CD4-positive, alpha-beta T cell treated with Interleukin-1 beta for 1 hour (primary cell): ENCODE measurements around the gene WDR37.
"Not testable (repeated sequence)": the region's sequence is repeated elsewhere in the genome, so short reads cannot be mapped to it uniquely, and the experiment has no call there.

Source experiments
- DNase-seq, 2 donors: peaks; one replicate each; pipeline ENCODE4 v3.0.0-alpha.2; 2020 to 2022

Gene WDR37

GRCh38 chr10:1044146-1044545, 12.0 kb upstream of the WDR37 start:
- DNase-seq: no peak

GRCh38 chr10:1044964-1045363, 11.2 kb upstream of the WDR37 start:
- DNase-seq: no peak

- no peak for DNase-seq
These were observed 10.8 kb upstream of the WDR37 start for GRCh38 chr10:1045415-1045814.

DNA sequence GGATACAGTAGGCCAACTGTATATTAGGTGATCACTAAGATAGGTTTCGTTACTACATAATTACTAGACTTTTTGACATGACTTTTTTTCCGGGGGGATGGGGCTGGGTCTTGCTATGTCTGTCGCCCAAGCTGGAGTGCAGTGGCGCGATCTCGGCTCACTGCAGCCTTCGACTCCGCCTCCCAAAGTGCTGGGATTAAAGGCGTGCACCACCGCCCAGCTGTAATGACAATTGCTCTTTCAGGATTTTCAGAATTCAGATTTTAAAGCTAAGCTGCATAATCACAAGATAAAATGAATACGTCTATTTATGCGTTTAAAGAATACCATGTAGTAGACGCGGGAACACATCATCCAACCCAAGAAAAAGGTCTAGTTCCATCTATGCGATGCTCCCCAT, 8.2 kb upstream of the WDR37 start:
- no peak for DNase-seq

DNA sequence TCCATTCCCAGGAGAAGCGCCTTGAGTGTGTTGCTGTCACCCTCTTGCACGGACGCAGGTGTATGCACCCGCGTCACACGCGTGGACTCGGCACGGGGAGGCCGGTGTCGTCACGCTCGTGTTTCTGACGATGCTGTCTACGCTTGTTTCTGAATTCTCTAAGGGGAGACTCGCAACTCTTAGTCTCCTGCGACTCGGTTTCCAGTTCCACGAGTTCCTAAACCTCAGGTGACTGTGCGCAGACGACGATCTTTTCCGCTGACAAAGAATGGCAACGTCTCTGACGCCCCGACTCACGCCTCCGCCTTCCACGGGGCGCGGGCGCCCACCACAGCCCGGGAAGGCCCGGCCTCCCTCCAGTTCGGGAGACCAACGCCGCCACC, 7.8 kb upstream of the WDR37 start:
- peak in 1 of 2 donors; percentile 80 for DNase-seq

- DNase-seq: peak; percentile 98
These were observed 7.3 kb upstream of the WDR37 start, which contains the start of gene IDI1 for GRCh38 chr10:1048732-1049424. IDI1 (minus strand) TSS chr10:1049119; CDS start chr10:1049003, 116 bp downstream.

DNA sequence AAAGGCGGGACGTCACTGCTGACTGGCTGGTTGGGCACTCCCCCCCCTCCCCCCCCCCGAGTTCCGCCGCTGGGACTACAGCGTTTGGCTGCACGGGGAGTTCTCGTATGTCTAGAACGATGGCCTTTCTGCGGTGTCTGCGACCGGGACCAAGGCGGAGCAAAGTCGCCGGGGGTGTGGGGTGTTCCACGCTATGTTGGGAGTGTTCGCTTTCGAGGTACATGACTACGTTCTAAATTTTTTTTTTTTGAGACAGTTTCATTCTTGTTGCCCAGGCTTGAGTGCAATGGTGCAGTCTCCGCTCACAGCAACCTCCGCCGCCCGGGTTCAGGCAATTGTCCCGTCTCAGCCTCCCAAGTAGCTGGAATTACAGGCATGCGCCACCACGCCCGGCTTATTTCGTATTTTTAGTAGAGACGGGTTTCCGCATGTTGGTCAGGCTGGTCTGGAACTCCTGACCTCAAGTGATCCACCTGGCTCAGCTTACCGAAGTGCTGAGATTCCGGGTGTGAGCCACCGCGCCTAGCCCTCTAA, 6.7 kb upstream of the WDR37 start:
- no peak for DNase-seq

DNA sequence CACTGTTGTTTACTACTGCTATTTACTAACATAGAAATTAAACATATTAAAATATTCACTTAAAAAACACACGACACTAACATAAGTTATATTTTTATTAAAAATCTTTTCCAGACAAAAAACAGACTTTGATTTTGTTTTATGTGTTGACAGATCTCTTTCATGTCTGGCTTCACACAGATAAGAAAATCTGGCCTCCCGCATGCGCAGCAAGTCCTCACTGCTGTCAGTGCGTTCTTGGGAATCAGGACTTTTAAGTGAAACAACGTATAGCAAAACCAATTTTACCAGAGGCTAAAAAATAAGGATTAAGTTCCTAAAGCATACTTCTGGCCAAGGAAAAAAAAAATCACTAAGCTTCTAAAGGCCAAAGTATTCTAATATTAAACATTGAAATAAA, 6.0 kb upstream of the WDR37 start:
- peak in 1 of 2 donors; percentile 36 for DNase-seq

DNA sequence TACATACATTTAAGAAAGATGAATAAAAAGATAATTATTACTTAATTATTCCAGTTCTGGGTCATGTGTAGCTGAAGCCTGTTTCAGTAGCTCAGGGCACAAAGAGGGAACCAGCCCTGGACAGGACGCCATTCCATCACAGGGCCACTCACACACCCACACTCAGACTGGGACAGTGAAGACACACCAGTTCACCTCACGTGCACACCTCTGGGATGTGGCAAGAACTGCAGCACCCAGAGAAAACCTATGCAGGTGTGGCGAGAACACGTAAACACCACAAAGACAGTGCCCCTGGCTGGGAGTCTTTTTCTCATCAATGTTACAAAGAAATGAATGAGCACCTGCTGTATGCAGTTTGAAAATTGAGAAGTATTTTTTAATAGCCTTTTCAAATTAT, 5.6 kb upstream of the WDR37 start:
- peak; percentile 59 to 66 for DNase-seq

DNA sequence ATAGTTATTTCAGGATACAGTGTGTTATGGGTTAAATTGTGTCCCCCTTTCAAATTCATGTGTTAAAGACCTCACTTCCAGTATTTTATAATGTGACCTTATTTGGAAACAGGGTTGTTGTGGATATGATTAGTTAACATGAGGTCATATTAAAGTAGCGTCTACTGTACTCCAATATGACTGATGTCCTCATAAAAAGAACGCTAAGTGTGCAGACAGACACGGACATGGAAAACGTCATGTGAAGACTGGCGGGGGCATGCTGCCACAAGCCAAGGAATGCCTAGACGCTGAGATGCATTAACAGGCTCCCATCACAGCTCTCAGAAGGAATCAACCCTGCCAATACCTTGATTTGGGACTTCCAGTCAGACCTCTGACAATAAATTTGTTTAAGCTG, 1.5 kb upstream of the WDR37 start:
- DNase-seq: no peak

GRCh38 chr10:1057106-1057657, 997 bp downstream of the WDR37 start:
- peak in 1 of 2 donors; percentile 28 for DNase-seq

DNA sequence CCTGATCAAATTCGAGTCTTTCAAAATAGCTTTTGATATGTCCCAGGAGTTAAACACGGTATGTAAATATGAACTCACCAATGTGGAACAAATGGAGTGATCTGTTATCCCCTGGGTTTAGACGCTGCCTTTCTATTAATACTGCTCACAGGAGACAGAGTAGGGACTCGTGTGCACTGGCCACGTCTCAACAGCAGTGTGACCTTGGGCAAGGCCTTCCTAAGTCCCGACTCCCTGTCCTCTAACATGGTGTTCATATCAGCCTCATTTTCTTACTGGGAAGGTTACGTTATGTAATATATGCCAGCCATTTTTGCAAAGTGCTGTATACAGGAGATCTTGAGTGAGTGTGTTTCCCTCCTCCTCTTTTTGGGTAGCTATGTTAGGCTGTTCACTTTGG, 1.8 kb downstream of the WDR37 start:
- no peak for DNase-seq

GRCh38 chr10:1059902-1060301, 3.7 kb downstream of the WDR37 start:
- DNase-seq: no peak

DNA sequence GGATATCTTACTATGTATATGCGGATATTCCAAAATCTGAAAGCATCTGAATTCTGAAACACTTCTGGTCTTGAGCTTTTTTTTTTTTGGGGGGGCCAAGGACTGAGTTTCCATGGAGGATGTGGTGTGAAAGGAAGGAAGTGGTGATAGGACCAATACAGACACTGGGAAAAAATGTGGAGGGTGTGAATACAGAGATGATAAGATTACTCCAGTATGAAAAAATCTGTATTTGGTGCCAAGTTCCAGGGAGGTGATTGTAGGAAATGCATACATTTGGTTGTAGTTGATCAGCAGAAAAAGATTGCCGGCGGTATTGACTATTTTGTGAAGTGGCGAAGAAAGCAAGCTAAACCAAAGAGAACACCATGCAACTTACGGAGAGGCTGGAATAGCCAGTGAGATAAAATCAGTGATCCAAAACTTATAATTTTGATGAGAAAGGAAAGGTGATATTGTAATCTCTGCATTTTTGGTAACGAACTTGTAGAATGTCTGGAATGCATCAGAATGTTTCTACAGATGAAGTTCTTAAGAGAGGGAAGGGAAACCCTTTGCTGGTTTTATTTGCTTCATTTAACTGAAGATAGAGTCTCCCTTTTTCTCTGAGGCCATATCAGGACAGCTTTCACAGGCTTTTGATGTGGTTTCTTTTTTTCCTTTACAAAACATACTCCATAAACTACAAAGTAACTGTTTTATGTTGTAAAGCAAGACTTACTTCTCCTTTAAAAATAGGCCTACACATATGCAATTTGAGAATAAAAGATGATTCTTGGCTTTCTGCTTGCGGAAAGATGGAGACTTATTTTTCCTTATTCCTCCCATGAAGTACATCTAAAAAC, 6.0 kb downstream of the WDR37 start:
- no peak for DNase-seq

DNA sequence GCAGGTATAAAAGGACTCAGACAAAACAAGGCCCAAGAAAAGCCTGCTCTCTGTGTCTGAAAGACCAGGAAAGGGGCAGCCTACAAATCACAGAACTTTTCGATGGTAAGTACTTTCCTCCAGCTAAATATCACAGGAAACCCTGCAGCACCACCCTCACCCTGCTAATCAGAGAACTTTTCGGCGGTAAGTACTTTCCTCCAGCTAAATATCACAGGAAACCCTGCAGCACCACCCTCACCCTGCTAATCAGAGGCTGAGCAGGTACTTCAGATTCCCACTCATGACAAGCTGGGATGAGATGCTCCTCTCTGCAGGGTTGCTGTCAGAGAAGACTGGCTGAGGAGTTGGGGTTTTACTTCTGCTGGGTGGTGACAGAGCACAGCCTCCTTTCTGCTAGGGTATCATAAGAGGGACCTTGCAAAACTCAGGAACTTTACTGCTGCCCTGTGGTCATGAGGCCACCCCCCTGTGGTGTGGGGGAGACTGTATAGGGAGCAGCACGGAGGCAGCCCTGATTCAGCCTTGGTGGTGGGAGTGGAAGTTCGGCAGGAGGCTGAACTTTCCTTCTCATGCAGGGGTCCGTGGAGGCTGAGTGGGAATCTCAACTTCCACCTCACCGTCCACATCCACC, 7.2 kb downstream of the WDR37 start:
- DNase-seq: peak; percentile 15 to 46

DNA sequence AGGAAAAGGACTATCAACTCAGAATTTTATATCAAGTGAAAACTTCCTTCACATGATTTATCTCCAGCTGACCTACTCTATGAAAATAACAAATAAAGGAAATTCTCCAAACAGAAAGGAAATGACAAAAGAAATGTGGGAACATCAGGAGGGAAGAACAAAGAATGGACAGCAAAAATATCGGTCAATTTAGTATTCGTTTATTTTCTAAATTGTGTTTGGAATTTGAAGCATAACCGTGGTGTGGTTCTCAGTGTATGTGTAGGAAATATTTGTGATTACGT, 8.7 kb downstream of the WDR37 start:
- DNase-seq: no peak

DNA sequence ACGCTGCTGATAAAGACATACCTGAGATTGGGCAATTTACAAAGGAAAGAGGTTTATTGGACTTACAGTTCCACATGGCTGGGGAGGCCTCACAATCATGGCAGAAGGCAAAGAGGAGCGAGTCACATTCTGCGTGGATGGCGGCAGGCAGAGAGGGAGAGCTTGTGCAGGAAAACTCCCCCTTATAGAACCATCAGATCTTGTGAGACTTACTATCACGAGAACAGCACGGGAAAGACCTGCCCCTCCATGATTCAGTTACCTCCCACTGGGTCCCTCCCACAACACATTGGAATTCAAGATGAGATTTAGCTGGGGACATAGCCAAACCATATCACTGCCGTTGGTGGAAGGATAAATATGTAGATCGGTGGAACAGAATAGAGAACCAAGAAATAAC, 10.5 kb downstream of the WDR37 start:
- not testable (repeated sequence) for DNase-seq

GRCh38 chr10:1068380-1069361, 12.5 kb downstream of the WDR37 start:
- no peak for DNase-seq

DNA sequence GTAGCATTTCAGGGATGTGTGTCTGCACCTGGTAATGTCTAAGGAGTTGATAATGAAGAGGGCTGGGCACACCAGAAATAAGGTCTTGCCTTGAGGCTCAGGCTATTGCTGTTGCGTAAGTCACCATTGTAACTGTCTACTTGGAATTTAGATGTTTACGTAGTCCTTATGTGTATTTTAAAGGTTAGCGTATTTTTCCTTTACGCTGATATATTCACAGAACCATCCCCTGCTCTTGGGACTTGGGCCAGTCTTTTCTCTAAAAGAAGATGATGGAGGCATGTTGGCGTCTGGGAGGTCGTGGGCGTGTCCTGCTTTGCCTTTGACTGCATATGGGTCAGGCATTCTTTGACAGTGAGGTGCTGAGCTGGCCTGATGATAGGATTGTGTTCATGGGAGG, 14.7 kb downstream of the WDR37 start:
- no peak for DNase-seq

- no peak for DNase-seq
These were observed 18.0 kb downstream of the WDR37 start for GRCh38 chr10:1074052-1074747.

DNA sequence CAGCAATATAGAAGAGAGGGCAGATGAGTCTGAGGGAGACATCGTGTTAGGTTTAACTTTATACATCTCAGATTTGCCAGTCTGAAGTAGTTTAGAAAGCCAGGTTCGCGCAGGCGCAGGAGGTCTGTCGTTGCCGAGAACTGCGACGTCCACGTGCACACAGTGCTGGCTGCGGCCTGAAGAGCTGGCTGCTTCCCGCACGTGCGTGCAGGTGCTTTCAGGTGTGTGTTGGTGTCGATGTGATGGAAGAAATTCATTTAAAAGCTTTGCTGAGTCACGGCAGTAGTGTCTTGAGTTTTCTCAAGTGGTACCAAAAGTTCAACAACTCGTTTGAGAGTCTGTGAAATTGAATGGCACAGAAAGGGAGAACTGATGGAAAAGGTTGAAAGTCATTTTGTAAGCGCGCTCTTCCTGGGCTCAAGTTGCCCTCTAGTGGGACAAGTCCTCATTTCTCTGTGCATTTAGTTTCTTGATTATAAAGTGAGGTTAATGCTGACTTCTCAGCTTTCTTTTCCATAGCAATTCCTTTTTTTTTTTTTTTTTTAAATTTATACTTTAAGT, 18.6 kb downstream of the WDR37 start:
- DNase-seq: no peak
